AG04449 (cell line): ENCODE results near the gene THBS4.

Experiments used
- CTCF ChIA-PET: fragments of 350-600 bp; formaldehyde crosslinking; extraction: SDS; loops from one replicate; lab custom pipeline; 2021; ENCODE audit warnings: antibody characterized with exemption; lab: Yijun Ruan, JAX
- POLR2A ChIA-PET: fragments of 400-600, 350-600 bp; formaldehyde crosslinking; extraction: SDS; loops from one replicate; lab custom pipeline; 2020; ENCODE audit warnings: antibody characterized with exemption, inconsistent platforms; lab: Yijun Ruan, JAX
- DNase-seq: peaks from one replicate; pipeline ENCODE4 v3.0.0-alpha.2; 2010; ENCODE audit warnings: low read depth, low spot score
- H3K4me3 ChIP-seq: 2 replicates; pipeline ENCODE4 v1.5.1; 2011; ENCODE audit warnings: low read depth, mild to moderate bottlenecking, control low read depth, low read length
- CTCF ChIP-seq: IDR thresholded peaks from one replicate; pipeline ENCODE4 v1.5.1; 2011; ENCODE audit warnings: mild to moderate bottlenecking, moderate library complexity, low read length, control low read depth, inconsistent platforms; ENCODE audit not compliant: insufficient read depth; ENCODE audit errors: missing control alignments

Gene THBS4

DNA sequence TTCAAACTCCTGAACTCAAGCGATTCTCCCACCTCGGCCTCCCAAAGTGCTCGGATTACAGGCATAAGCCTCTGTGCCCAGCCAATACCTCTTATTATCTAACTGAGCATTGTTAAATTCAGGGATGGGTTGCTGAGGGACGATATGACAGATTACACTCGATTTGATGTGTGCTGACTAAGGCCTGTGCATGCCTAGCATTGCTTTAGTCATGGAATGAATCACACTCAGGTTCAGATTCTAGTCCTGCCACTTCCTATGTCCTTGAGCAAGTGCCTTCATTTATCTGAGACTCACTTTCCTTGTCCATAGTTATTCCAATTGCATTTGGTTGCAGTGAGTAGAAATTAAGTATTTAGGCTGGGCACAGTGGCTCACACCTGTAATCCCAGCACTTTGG, 19.5 kb downstream of the THBS4 start:
- POLR2A ChIA-PET, result no interaction called here
- CTCF ChIA-PET, result no interaction called here
- TF ChIP-seq CTCF, result no peak
- no peak for DNase-seq
- H3K4me3 ChIP-seq, result no peak overlapping the region

- no peak for DNase-seq
- H3K4me3 ChIP-seq, result no peak overlapping the region
- CTCF ChIA-PET, result interaction anchor here (2.0 to 2.6 kb wide), 2 partner anchors 28 to 177 kb away, joined by 5 to 8 read pairs; no protein-coding TSS in a partner anchor
- TF ChIP-seq CTCF, result no peak
- POLR2A ChIA-PET, result no interaction called here
Measured at GRCh38 chr5:80055491-80056170, 20.5 kb downstream of the THBS4 start.

- TF ChIP-seq CTCF, result no peak
- CTCF ChIA-PET, result interaction anchor here (2.0 to 2.6 kb wide), 2 partner anchors 26 to 179 kb away, joined by 5 to 8 read pairs; no protein-coding TSS in a partner anchor
- POLR2A ChIA-PET, result no interaction called here
- H3K4me3 ChIP-seq, result no peak overlapping the region
- no peak for DNase-seq
Measured at GRCh38 chr5:80057099-80057498, 22.0 kb downstream of the THBS4 start.

GRCh38 chr5:80057921-80058320, 22.8 kb downstream of the THBS4 start:
- ChIA-PET POLR2A (no interaction called here), CTCF (interaction anchor here (2.0 kb wide), 1 partner anchor 179 kb away, joined by 5 read pairs; no protein-coding TSS in a partner anchor)
- H3K4me3 ChIP-seq, result no peak overlapping the region
- no peak for TF ChIP-seq CTCF
- DNase-seq, result no peak

GRCh38 chr5:80059354-80059980, 24.3 kb downstream of the THBS4 start:
- no peak overlapping the region for H3K4me3 ChIP-seq
- POLR2A ChIA-PET, result no interaction called here
- no peak for TF ChIP-seq CTCF
- CTCF ChIA-PET, result interaction anchor here (1.0 to 1.7 kb wide), 2 partner anchors 24 kb away, joined by 4 to 5 read pairs; no protein-coding TSS in a partner anchor
- DNase-seq, result no peak

GRCh38 chr5:80060966-80061365, 25.8 kb downstream of the THBS4 start:
- no peak for DNase-seq
- H3K4me3 ChIP-seq, result no peak overlapping the region
- ChIA-PET POLR2A (no interaction called here), CTCF (interaction anchor here (1.7 kb wide), 1 partner anchor 22 kb away, joined by 5 read pairs; no protein-coding TSS in a partner anchor)
- no peak for TF ChIP-seq CTCF
